Right lobe of liver (tissue), 6 donors: ENCODE results near the gene ABCA6. TPM values are rescaled to one million over a fixed set of nuclear protein-coding genes. Genes with fewer than 3 reads are reported as not detected.
A peak's percentile ranks its signal among the peaks of the same experiment; 100 is the strongest.

Source experiments
- ATAC-seq, 4 donors: fragments of 200-7000 bp; cut with Tn5 transposase; one replicate each; pipeline ENCODE4 v1.9.1; 2020; ENCODE audit warnings: mild to moderate bottlenecking in 4 of 4, moderate library complexity in 4 of 4
- DNase-seq, 3 donors: peaks; one replicate each; pipeline ENCODE4 v3.0.0-alpha.2; 2020
- H3K27ac ChIP-seq, 3 donors: fragments of 200-600 bp; one replicate each; pipeline ENCODE4 v1.8.0; 2022
- H3K27me3 ChIP-seq, 2 donors: fragments of 200-600 bp; one replicate each; pipeline ENCODE4 v1.8.0; 2022
- H3K36me3 ChIP-seq, 4 donors: fragments of 200-600 bp; sonication (generic) in 1 of 4; one replicate each; pipeline versions ENCODE4 v1.5.1 to v1.8.0; 2017 to 2022; ENCODE audit warnings: control low read depth in 1 of 4
- H3K4me1 ChIP-seq, 4 donors: fragments of 200-600 bp; sonication (generic) in 1 of 4; one replicate each; pipeline versions ENCODE4 v1.5.1 to v1.8.0; 2017 to 2022; ENCODE audit warnings: control low read depth in 1 of 4
- H3K4me3 ChIP-seq, 3 donors: fragments of 200-600 bp; one replicate each; pipeline ENCODE4 v1.8.0; 2022
- H3K9me3 ChIP-seq, 4 donors: fragments of 200-600 bp; sonication (generic) in 1 of 4; one replicate each; pipeline versions ENCODE4 v1.5.1 to v1.8.0; 2017 to 2022; ENCODE audit warnings: control low read depth in 1 of 4
- POLR2A ChIP-seq: fragments of 450-650 bp; IDR thresholded peaks from one replicate; pipeline ENCODE4 v1.6.1; 2017; ENCODE audit warnings: antibody characterized with exemption, mild to moderate bottlenecking
- WGBS: methylation state at CpG from one replicate; pipeline ENCODE4 v1.1.6; 2018; ENCODE audit warnings: low coverage, low lambda C conversion rate; ENCODE audit not compliant: insufficient coverage; ENCODE audit errors: missing lambda C conversion rate; 5-methylcytosine and 5-hydroxymethylcytosine counted together
- intact Hi-C, 2 donors: fragments of 100-400 bp; cut with DNase I; formaldehyde crosslinking; loops; one replicate each; pipeline versions ENCODE4 v1.11.2 to v1.14.1; 2022
- total RNA-seq, 6 experiments: library from RNA; depleted of rRNA in 2 of 6; stranded (reverse); fragments of >200 nt in 2 of 6; fragmentation: NEBNext Ultra II Directional in 3 of 6; extraction: Animal tissue kit (Norgen Biotek cat#: 25700) in 3 of 6; gene quantifications; one replicate each; pipeline versions ENCODE4 v1.1.0 to v1.2.4, GENCODE V29; 2016 to 2023
- TF ChIP-seq, protein P1 (sequence below), 4 donors: fragments of 200-600 bp in 3 of 4; fragments of 450-650 bp in 1 of 4; IDR thresholded peaks; one replicate each; pipeline versions ENCODE4 v1.5.1 to v1.8.0; 2016 to 2022; ENCODE audit warnings: antibody characterized with exemption in 4 of 4, mild to moderate bottlenecking in 2 of 4
- donor health status: DM: no; HTN: yes; CAD: no.
- donor health status: DM: no; HTN: no; CAD: no.
- donor health status: DM: no; HTN: no; CAD: no.
- donor health status: DM: no; HTN: yes; CAD: no.
- donor health status: DM: no; HTN: yes; CAD: no.

ABCA6 gene
- total RNA-seq, 6 experiments from 2014 or later, result 54.7 to 155 (median 86.2) TPM

DNA sequence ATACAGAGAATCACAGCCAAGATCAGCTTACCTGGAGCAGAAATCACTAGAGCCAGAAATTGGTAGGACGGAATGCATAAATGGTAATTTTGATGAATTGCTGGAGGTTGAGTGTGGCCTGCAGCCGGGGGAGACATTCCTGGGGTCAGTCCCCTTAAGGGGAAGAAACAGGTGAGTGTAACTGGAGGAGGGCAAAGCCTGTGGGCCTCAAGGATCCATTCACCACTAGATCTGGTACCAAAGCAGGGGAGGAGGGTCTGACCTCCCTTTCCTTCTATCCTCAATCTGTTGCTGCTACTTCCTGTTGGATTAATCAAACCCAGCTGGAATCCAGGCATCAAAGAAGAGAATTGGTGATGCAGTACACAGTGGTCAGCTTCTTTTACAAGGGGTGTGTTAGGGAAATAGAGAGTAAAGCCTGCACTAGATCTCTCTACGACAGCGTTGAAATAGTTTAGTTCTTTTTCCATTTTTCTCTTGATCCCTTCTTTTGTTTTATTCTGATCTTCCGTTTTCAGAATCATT is 72.4 kb downstream of the ABCA6 start:
- ATAC-seq, result peak in 1 of 4 donors; percentile 10
- 94% methylated on average over 3 of the region's 5 CpGs for WGBS
- TF ChIP-seq POLR2A, result no peak
- TF ChIP-seq, protein P1, sequence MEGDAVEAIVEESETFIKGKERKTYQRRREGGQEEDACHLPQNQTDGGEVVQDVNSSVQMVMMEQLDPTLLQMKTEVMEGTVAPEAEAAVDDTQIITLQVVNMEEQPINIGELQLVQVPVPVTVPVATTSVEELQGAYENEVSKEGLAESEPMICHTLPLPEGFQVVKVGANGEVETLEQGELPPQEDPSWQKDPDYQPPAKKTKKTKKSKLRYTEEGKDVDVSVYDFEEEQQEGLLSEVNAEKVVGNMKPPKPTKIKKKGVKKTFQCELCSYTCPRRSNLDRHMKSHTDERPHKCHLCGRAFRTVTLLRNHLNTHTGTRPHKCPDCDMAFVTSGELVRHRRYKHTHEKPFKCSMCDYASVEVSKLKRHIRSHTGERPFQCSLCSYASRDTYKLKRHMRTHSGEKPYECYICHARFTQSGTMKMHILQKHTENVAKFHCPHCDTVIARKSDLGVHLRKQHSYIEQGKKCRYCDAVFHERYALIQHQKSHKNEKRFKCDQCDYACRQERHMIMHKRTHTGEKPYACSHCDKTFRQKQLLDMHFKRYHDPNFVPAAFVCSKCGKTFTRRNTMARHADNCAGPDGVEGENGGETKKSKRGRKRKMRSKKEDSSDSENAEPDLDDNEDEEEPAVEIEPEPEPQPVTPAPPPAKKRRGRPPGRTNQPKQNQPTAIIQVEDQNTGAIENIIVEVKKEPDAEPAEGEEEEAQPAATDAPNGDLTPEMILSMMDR (IDR thresholded peaks at IDR 0.05), result no peak
- DNase-seq, result no peak
- H3K27me3 ChIP-seq, result no peaks in the 10 kb centered on the region
- no peak overlapping the region for H3K27ac ChIP-seq
- no peaks in the 10 kb centered on the region for H3K4me1 ChIP-seq
- no peaks in the 10 kb centered on the region for H3K9me3 ChIP-seq
- H3K4me3 ChIP-seq, result no peak overlapping the region
- H3K36me3 ChIP-seq, result peaks cover 0 to 2% (median 0%) of the 10 kb centered on the region in 4 donors
- intact Hi-C loops, result no loop called here

- DNase-seq (no peak), ATAC-seq (no peak)
- H3K36me3 ChIP-seq, result peaks cover 0 to 4% (median 0%) of the 10 kb centered on the region in 4 donors
- H3K9me3 ChIP-seq, result no peaks in the 10 kb centered on the region
- H3K27ac ChIP-seq, result no peak overlapping the region
- no peaks in the 10 kb centered on the region for H3K27me3 ChIP-seq
- 97% methylated on average over 4 of the region's 4 CpGs for WGBS
- intact Hi-C loops, result no loop called here
- no peaks in the 10 kb centered on the region for H3K4me1 ChIP-seq
- no peak overlapping the region for H3K4me3 ChIP-seq
- TF ChIP-seq, protein P1 (IDR thresholded peaks at IDR 0.05), result peak in 1 of 4 donors; percentile 4
- TF ChIP-seq POLR2A, result no peak
Measured at GRCh38 chr17:69067274-69068047, 74.2 kb downstream of the ABCA6 start.

GRCh38 chr17:69066482-69066881 is 75.2 kb downstream of the ABCA6 start:
- DNase-seq, result no peak
- Histone ChIP-seq H3K36me3 (peaks cover 0 to 4% (median 0%) of the 10 kb centered on the region in 4 donors), H3K4me1 (no peaks in the 10 kb centered on the region), H3K4me3 (no peak overlapping the region), H3K27me3 (no peaks in the 10 kb centered on the region), H3K9me3 (no peaks in the 10 kb centered on the region), H3K27ac (no peak overlapping the region)
- intact Hi-C loops, result no loop called here
- TF ChIP-seq, protein P1 (IDR thresholded peaks at IDR 0.05), result no peak
- TF ChIP-seq POLR2A, result no peak
- no peak for ATAC-seq
- WGBS, result 44% methylated on average over 7 of the region's 7 CpGs

GRCh38 chr17:69065113-69065512 is 76.6 kb downstream of the ABCA6 start:
- H3K27ac ChIP-seq, result no peak overlapping the region
- ATAC-seq, result no peak
- no peaks in the 10 kb centered on the region for H3K4me1 ChIP-seq
- H3K9me3 ChIP-seq, result no peaks in the 10 kb centered on the region
- no peak overlapping the region for H3K4me3 ChIP-seq
- DNase-seq, result no peak
- intact Hi-C loops, result no loop called here
- no peaks in the 10 kb centered on the region for H3K27me3 ChIP-seq
- TF ChIP-seq, protein P1 (IDR thresholded peaks at IDR 0.05), result no peak
- no peak for TF ChIP-seq POLR2A
- H3K36me3 ChIP-seq, result peaks cover 0 to 4% (median 0%) of the 10 kb centered on the region in 4 donors
